Stimulated activated CD4-positive, alpha-beta T cell treated with anti-CD3 and anti-CD28 coated beads, TNF-alpha, amount 100 ng/mL, for 1 hour (primary cell): ENCODE data around the gene DNASE1L3.

Experiments used
- DNase-seq, 3 donors: peaks; one replicate each; pipeline ENCODE4 v3.0.0-alpha.2; 2020; ENCODE audit warnings: low read depth in 3 of 3, low spot score in 1 of 3

Gene DNASE1L3

GRCh38 chr3:58179235-58180098 lies 31.3 kb downstream of the DNASE1L3 start:
- no peak for DNase-seq

- no peak for DNase-seq
These were observed 32.1 kb downstream of the DNASE1L3 start for GRCh38 chr3:58178528-58179234.

- peak; percentile 57 to 89 (median 73) for DNase-seq
These were observed 32.8 kb downstream of the DNASE1L3 start for GRCh38 chr3:58177747-58178527.

- no peak for DNase-seq
These were observed 33.8 kb downstream of the DNASE1L3 start for GRCh38 chr3:58176827-58177489.

GRCh38 chr3:58176185-58176530 lies 34.6 kb downstream of the DNASE1L3 start:
- DNase-seq, result no peak

- DNase-seq, result no peak
These were observed 35.2 kb downstream of the DNASE1L3 start for GRCh38 chr3:58175437-58176184.

GRCh38 chr3:58175187-58175436 lies 35.7 kb downstream of the DNASE1L3 start:
- no peak for DNase-seq

- DNase-seq, result no peak
These were observed 36.9 kb downstream of the DNASE1L3 start for GRCh38 chr3:58173669-58174398.

GRCh38 chr3:58173029-58173668 lies 37.6 kb downstream of the DNASE1L3 start:
- no peak for DNase-seq

GRCh38 chr3:58171126-58171525 lies 39.6 kb downstream of the DNASE1L3 start:
- no peak for DNase-seq

GRCh38 chr3:58170376-58170775 lies 40.4 kb downstream of the DNASE1L3 start:
- DNase-seq, result no peak

- DNase-seq, result no peak
These were observed 41.4 kb downstream of the DNASE1L3 start for GRCh38 chr3:58169371-58169770.

- DNase-seq, result no peak
These were observed 42.3 kb downstream of the DNASE1L3 start for GRCh38 chr3:58168498-58168897.

- DNase-seq, result peak; percentile 7 to 49 (median 8)
These were observed 43.1 kb downstream of the DNASE1L3 start for GRCh38 chr3:58167431-58168351.

GRCh38 chr3:58164906-58165821 lies 45.6 kb downstream of the DNASE1L3 start:
- no peak for DNase-seq

- DNase-seq, result no peak
These were observed 46.4 kb downstream of the DNASE1L3 start for GRCh38 chr3:58164199-58164879.

- DNase-seq, result no peak
These were observed 47.5 kb downstream of the DNASE1L3 start for GRCh38 chr3:58163234-58163633.
